ENCODE data around the gene CCDC192.

- TF ChIP-seq POLR2AphosphoS5 (IDR thresholded peaks at IDR 0.05; ENCODE audit: low read depth, low read length): no peak
- no peak for TF ChIP-seq TAF1 (IDR thresholded peaks at IDR 0.05; ENCODE audit: low read depth, low read length)
- no peak for TF ChIP-seq POLR2A (IDR thresholded peaks at IDR 0.05; ENCODE audit: low read depth, low read length)
- no peak for TF ChIP-seq SPI1 (IDR thresholded peaks at IDR 0.05; ENCODE audit: low read depth, low read length)
- no peak for TF ChIP-seq POU2F2 (IDR thresholded peaks at IDR 0.05; ENCODE audit: low read depth, low read length)
Observed at GRCh38 chr5:127892467-127893207, 189.4 kb downstream of the CCDC192 start.
